Activated T-cell treated with anti-CD3 and anti-CD28 coated beads, Interleukin-2, amount 50 U/mL, for 1 hour (primary cell): ENCODE results near the gene LRP6.

Source experiments
- DNase-seq: peaks from one replicate; pipeline ENCODE4 v3.0.0-alpha.2; 2020

Gene LRP6

GRCh38 chr12:12214201-12214600 lies 52.6 kb downstream of the LRP6 start:
- no peak for DNase-seq

- no peak for DNase-seq
Observed at GRCh38 chr12:12212769-12213168, 54.1 kb downstream of the LRP6 start.

GRCh38 chr12:12210983-12211382 lies 55.9 kb downstream of the LRP6 start:
- DNase-seq, result no peak

GRCh38 chr12:12210416-12210815 lies 56.4 kb downstream of the LRP6 start:
- no peak for DNase-seq

GRCh38 chr12:12209675-12210074 lies 57.2 kb downstream of the LRP6 start:
- DNase-seq, result no peak

GRCh38 chr12:12209043-12209442 lies 57.8 kb downstream of the LRP6 start:
- DNase-seq, result no peak

DNA sequence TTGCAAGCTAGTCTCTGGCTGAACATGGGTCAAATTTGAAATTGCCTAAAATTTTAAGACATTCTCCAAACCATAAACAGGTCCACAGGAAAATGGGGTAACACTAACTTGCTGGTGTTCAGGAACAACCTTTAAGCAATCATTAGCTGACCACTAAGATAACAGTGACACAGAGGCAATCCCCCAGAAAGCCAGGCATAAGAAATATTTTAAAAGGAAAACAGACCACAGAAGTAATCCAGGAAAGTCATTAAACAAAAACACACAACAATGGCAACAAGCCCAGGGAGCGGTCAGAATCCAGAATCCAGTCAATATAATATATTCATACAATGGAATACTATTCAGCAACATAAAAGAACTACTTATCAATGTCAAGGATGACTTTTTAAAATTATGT lies 59.1 kb downstream of the LRP6 start:
- DNase-seq, result no peak

DNA sequence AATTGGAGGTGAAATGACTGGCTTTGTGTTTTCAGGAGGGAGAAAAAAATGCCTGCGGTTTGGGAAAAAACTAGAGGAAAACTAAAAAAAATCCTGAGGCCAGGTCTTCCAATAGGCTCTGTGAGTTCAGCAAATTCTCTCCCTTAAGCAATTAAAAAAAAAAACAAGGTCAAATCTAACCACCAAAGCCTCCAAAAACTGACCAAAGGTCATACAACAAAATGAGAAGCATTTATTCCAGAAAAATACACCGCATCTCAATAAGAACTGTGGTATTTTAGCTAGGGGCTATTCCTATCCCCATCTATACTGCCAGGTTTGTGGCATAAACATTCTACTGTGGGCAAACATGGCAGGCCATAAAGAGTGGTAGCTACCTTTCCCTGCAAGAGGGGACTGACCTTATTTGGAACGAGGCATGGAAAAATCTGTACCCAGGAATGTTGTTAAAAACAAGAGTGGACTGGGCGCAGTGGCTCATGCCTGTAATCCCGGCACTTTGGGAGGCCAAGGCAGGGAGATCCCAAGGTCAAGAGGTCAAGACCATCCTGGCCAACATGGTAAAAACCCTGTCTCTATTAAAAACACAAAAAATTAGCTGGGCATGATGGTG lies 60.0 kb downstream of the LRP6 start:
- no peak for DNase-seq

- DNase-seq, result no peak
Observed at GRCh38 chr12:12202747-12203146, 64.1 kb downstream of the LRP6 start.

GRCh38 chr12:12202105-12202504 lies 64.7 kb downstream of the LRP6 start:
- no peak for DNase-seq

DNA sequence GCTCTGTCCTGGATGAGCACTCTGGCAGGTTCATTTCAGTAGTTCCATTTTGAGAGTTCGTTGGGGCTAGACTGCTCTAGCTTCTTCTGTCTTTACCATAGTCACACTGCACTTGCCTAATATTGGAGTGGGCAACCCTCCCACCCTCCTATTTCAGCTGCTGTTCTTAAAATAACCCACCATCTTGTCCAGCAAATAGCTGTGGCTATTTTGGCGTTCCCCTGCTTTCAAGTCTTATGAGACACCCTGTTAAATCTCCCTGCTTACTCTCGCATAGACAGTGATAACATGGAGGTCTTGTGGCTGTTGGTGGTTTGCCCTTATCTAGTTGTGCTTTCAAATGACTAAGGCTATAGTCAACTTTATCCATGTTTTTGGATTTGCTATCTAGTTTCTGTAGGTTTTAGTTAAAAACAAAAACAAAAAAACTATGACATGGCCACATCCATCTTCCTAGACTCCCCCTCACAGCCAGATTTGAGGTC lies 65.5 kb downstream of the LRP6 start:
- no peak for DNase-seq

DNA sequence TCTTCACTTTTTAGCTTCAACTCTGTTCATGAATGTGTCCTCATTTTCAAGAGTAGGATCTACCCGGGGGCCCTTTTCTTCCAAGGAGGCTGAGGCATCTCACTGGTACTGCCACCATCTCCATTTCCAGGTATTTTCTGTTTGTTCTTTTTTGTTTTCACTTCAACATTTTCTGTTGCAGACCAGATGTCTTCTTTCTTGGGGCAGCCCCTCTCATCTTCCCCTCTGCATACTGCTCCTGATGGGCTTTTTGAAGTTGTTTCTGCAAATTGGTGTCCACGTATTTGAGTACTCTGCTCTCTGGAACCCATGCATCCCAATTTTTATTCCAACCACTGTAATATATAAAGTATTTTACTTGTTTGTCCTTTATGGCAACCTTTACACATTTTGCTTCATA lies 66.5 kb downstream of the LRP6 start:
- DNase-seq, result no peak

- no peak for DNase-seq
Observed at GRCh38 chr12:12198124-12198523, 68.7 kb downstream of the LRP6 start.

- DNase-seq, result no peak
Observed at GRCh38 chr12:12197128-12197527, 69.7 kb downstream of the LRP6 start.

GRCh38 chr12:12195516-12195915 lies 71.3 kb downstream of the LRP6 start:
- no peak for DNase-seq

DNA sequence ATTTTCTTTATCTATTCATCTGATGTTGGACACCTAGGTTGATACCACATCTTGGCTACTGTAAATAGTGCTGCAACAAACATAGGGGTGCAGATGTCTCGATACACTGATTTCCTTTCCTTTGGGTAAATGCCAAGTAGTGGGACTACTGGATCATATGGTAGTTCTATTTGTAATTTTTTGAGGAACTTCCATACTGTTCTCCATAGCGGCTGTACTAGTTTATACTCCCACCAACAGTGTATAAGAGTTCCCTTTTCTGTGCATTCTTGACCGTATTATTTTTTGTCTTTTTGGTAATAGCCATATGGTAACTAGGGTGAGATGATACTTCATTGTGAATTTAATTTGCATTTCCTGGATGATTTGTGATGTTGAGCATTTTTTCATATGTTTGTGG lies 71.8 kb downstream of the LRP6 start:
- no peak for DNase-seq

GRCh38 chr12:12194206-12194605 lies 72.6 kb downstream of the LRP6 start:
- no peak for DNase-seq

DNA sequence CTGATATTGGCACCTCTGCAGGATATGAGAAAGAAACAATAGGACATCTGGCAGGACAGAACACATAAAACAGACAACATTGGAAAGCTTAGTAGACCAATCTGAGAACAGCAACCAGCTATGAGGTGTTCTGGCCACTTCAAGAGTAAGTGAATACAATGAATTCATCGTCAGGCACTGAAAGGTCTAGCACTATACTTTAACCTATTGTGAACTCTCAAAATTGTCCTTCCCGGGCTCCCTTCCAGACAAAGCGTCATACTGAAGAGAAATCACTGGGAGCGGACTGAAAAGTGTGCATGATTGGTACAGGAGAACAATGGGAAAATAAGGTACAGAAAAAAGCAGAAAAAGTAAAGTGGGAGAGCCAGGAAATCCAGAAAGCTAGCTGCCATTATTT lies 75.8 kb downstream of the LRP6 start:
- no peak for DNase-seq

GRCh38 chr12:12190087-12190809 lies 76.6 kb downstream of the LRP6 start:
- no peak for DNase-seq

GRCh38 chr12:12185414-12185813 lies 81.4 kb downstream of the LRP6 start:
- DNase-seq, result no peak

GRCh38 chr12:12182703-12183365 lies 84.0 kb downstream of the LRP6 start:
- DNase-seq, result no peak

DNA sequence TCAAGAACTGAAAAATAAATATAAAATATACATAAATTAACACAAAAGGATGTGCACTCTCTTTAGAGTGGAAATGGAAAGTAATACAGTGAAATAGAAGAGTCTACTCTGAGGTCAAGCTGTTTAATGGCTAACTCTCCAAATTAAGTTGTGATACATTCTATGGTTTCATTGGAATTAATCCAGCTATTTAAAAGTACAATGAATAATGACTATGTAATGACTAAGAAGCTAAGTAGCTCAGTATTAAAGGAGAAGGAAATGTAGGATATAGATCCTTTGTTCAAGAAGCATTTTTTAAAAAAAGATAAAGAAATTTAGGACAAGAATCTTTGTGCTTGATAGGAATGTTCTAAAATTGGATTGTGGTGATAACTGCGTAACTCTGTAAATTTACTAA lies 85.3 kb downstream of the LRP6 start:
- DNase-seq, result no peak

- no peak for DNase-seq
Observed at GRCh38 chr12:12180575-12180974, 86.3 kb downstream of the LRP6 start.

DNA sequence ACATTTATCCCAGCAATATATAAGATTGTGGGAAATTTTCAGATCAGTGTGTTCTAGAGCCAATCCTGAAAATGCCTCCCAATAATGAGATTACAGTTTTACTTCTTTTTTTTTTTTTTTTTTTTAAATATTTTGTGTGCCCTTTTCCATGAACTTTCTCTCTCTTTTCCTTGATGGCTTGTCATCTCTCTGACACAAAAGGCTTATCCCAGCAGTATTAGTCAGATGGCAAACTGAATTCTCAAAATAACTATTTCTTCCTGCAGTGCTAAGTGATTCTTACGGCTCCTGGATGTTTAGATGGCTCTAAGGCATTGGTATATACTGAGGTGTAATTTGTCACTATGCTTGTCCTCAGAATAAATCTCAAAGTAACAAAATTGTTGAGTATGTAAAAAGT lies 86.7 kb downstream of the LRP6 start:
- DNase-seq, result no peak
